WTC11 (cell line): ENCODE results near the gene LAMP2. TPM values are rescaled to one million over a fixed set of nuclear protein-coding genes. Genes with fewer than 3 reads are reported as not detected.

Source experiments
- ATAC-seq: fragments of 200-7000 bp; cut with Tn5 transposase; 2 replicates; pipeline ENCODE4 v1.10.0; 2021; ENCODE audit warnings: mild to moderate bottlenecking, moderate library complexity
- CTCF ChIA-PET: fragments of 300-600 bp; sonication (Branson Sonifier 250); formaldehyde crosslinking; loops from one replicate; lab custom pipeline; 2021; ENCODE audit warnings: antibody characterized with exemption; lab: Charles Lee
- POLR2A ChIA-PET: fragments of 350-600 bp; sonication (Branson Sonifier 250); formaldehyde crosslinking; loops from one replicate; lab custom pipeline; 2021; ENCODE audit warnings: antibody characterized with exemption; lab: Charles Lee
- DNase-seq: peaks from one replicate; pipeline ENCODE4 v3.0.0; 2021; ENCODE audit warnings: low spot score
- H3K27ac Mint-ChIP-seq: 2 replicates; pipeline ENCODE4 v1.8.0; 2021; ENCODE audit warnings: mixed read lengths
- H3K27me3 Mint-ChIP-seq: 2 replicates; pipeline ENCODE4 v1.8.0; 2021; ENCODE audit warnings: low read depth, mild to moderate bottlenecking, moderate library complexity, mixed read lengths
- H3K36me3 Mint-ChIP-seq: 2 replicates; pipeline ENCODE4 v1.8.0; 2021; ENCODE audit warnings: mixed read lengths
- H3K4me1 Mint-ChIP-seq: 2 replicates; pipeline ENCODE4 v1.8.0; 2022; ENCODE audit warnings: mixed read lengths
- H3K4me3 Mint-ChIP-seq: 2 replicates; pipeline ENCODE4 v1.8.0; 2021; ENCODE audit warnings: mild to moderate bottlenecking, moderate library complexity, mixed read lengths
- H3K9me3 Mint-ChIP-seq: 2 replicates; pipeline ENCODE4 v1.8.0; 2021; ENCODE audit warnings: mixed read lengths
- FOXP1 ChIP-seq: sonication (generic); formaldehyde crosslinking; IDR thresholded peaks from 2 replicates; pipeline ENCODE4 v1.8.0; 2022; ENCODE audit warnings: missing genetic modification reagents, mild to moderate bottlenecking, moderate library complexity, borderline replicate concordance
- GABPB1 ChIP-seq: sonication (generic); formaldehyde crosslinking; IDR thresholded peaks from 2 replicates; pipeline ENCODE4 v1.8.1; 2023; ENCODE audit warnings: mild to moderate bottlenecking, missing genetic modification reagents
- HMGA2 ChIP-seq: fragments of 250-450 bp; sonication (Bioruptor Pico); IDR thresholded peaks from 2 replicates; pipeline ENCODE4 v1.4.0; 2021; ENCODE audit warnings: mild to moderate bottlenecking, moderate library complexity
- IRF2 ChIP-seq: sonication (generic); formaldehyde crosslinking; IDR thresholded peaks from 2 replicates; pipeline ENCODE4 v1.8.0; 2022; ENCODE audit warnings: low read depth, missing genetic modification reagents, borderline replicate concordance
- NFATC4 ChIP-seq: fragments of 250-450 bp; sonication (Bioruptor Pico); IDR thresholded peaks from 2 replicates; pipeline ENCODE4 v1.9.0; 2021; ENCODE audit warnings: mild to moderate bottlenecking
- NFYB ChIP-seq: sonication (generic); formaldehyde crosslinking; conservative IDR thresholded peaks from 2 replicates; pipeline ENCODE4 v1.8.0; 2022; ENCODE audit warnings: low read depth, missing genetic modification reagents
- PREB ChIP-seq: sonication (generic); formaldehyde crosslinking; IDR thresholded peaks from 2 replicates; pipeline ENCODE4 v1.8.1; 2022; ENCODE audit warnings: mild to moderate bottlenecking, missing genetic modification reagents, moderate library complexity, borderline replicate concordance
- RORB ChIP-seq: fragments of 250-450 bp; sonication (Bioruptor Pico); IDR thresholded peaks from 2 replicates; pipeline ENCODE4 v1.9.0; 2021; ENCODE audit warnings: mild to moderate bottlenecking
- SP1 ChIP-seq: sonication (generic); formaldehyde crosslinking; conservative IDR thresholded peaks from 2 replicates; pipeline ENCODE4 v1.8.1; 2022; ENCODE audit warnings: missing genetic modification reagents
- STAT6 ChIP-seq: sonication (generic); formaldehyde crosslinking; conservative IDR thresholded peaks from 2 replicates; pipeline ENCODE4 v1.8.1; 2023; ENCODE audit warnings: mild to moderate bottlenecking, low read depth, missing genetic modification reagents, moderate library complexity
- USF1 ChIP-seq: sonication (generic); formaldehyde crosslinking; IDR thresholded peaks from 2 replicates; pipeline ENCODE4 v1.8.0; 2022; ENCODE audit warnings: mild to moderate bottlenecking, missing genetic modification reagents
- ZNF138 ChIP-seq: sonication (generic); formaldehyde crosslinking; conservative IDR thresholded peaks from 2 replicates; pipeline ENCODE4 v1.8.1; 2022; ENCODE audit warnings: mild to moderate bottlenecking, moderate library complexity, missing genetic modification reagents
- ZNF232 ChIP-seq: sonication (generic); formaldehyde crosslinking; IDR thresholded peaks from 2 replicates; pipeline ENCODE4 v1.8.0; 2022; ENCODE audit warnings: mild to moderate bottlenecking, missing genetic modification reagents
- total RNA-seq: library from RNA; stranded (reverse); gene quantifications from 3 replicates; pipeline ENCODE4 v1.2.3, GENCODE V29; 2021
- TF ChIP-seq, protein P1 (sequence below): sonication (generic); formaldehyde crosslinking; IDR thresholded peaks from 2 replicates; pipeline ENCODE4 v1.8.1; 2022; ENCODE audit warnings: low read depth, mild to moderate bottlenecking, moderate library complexity, missing genetic modification reagents, borderline replicate concordance
- TF ChIP-seq, protein P2 (sequence below): sonication (generic); formaldehyde crosslinking; IDR thresholded peaks from 2 replicates; pipeline ENCODE4 v1.8.0; 2023; ENCODE audit warnings: missing genetic modification reagents
- TF ChIP-seq, protein P3 (sequence below): fragments of 250-450 bp; sonication (Bioruptor Pico); IDR thresholded peaks from 2 replicates; pipeline ENCODE4 v1.9.0; 2021; ENCODE audit warnings: mild to moderate bottlenecking, borderline replicate concordance

LAMP2 gene
- total RNA-seq, 1 experiment from 2014 or later = 28.8 TPM

GRCh38 chrX:120512627-120513026 lies 43.5 kb upstream of the LAMP2 start:
- H3K4me1 Mint-ChIP-seq = peaks cover 10% of the 10 kb centered on the region
- H3K27me3 Mint-ChIP-seq = no peaks in the 10 kb centered on the region
- ATAC-seq = no peak
- no peak overlapping the region for H3K27ac Mint-ChIP-seq
- no peak overlapping the region for H3K4me3 Mint-ChIP-seq
- no peaks in the 10 kb centered on the region for H3K9me3 Mint-ChIP-seq
- POLR2A ChIA-PET = no interaction called here
- no peak for DNase-seq
- no peaks in the 10 kb centered on the region for H3K36me3 Mint-ChIP-seq
- CTCF ChIA-PET = no interaction called here
- no peak for TF ChIP-seq FOXP1 (CRISPR knock-in tag)

DNA sequence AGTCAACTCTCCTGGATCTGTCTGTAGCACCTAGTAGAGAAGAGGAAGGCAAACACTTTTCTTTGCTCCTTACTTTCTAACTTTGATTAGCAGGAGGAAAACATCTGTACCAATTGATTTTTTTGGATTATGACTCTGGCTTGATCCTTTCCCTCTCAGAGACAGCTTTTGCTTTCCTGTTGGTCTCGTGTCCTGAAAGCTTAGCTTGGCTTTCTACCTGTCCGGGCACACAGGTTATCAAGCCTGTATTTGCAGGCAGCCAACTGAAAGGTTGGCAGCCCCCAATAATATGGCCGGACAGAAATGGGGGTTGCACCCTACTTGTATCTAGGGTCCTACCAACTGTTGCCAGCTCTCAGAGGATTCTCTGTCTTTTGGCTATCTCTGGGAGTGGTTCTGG lies 43.1 kb upstream of the LAMP2 start:
- H3K36me3 Mint-ChIP-seq = no peaks in the 10 kb centered on the region
- no peak overlapping the region for H3K4me3 Mint-ChIP-seq
- no peak for DNase-seq
- ATAC-seq = no peak
- TF ChIP-seq NFYB (CRISPR knock-in tag) (no peak), RORB (CRISPR knock-in tag) (no peak), STAT6 (no peak), USF1 (CRISPR knock-in tag) (no peak), HMGA2 (CRISPR knock-in tag) (no peak)
- TF ChIP-seq, protein P1, sequence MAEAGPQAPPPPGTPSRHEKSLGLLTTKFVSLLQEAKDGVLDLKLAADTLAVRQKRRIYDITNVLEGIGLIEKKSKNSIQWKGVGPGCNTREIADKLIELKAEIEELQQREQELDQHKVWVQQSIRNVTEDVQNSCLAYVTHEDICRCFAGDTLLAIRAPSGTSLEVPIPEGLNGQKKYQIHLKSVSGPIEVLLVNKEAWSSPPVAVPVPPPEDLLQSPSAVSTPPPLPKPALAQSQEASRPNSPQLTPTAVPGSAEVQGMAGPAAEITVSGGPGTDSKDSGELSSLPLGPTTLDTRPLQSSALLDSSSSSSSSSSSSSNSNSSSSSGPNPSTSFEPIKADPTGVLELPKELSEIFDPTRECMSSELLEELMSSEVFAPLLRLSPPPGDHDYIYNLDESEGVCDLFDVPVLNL (CRISPR knock-in tag) = no peak
- TF ChIP-seq, protein P2, sequence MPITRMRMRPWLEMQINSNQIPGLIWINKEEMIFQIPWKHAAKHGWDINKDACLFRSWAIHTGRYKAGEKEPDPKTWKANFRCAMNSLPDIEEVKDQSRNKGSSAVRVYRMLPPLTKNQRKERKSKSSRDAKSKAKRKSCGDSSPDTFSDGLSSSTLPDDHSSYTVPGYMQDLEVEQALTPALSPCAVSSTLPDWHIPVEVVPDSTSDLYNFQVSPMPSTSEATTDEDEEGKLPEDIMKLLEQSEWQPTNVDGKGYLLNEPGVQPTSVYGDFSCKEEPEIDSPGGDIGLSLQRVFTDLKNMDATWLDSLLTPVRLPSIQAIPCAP (CRISPR knock-in tag) = no peak
- H3K27ac Mint-ChIP-seq = no peak overlapping the region
- peaks cover 10% of the 10 kb centered on the region for H3K4me1 Mint-ChIP-seq
- POLR2A ChIA-PET = no interaction called here
- CTCF ChIA-PET = no interaction called here
- no peaks in the 10 kb centered on the region for H3K27me3 Mint-ChIP-seq
- H3K9me3 Mint-ChIP-seq = no peaks in the 10 kb centered on the region

GRCh38 chrX:120504569-120504968 lies 35.5 kb upstream of the LAMP2 start:
- H3K27ac Mint-ChIP-seq = no peak overlapping the region
- H3K4me3 Mint-ChIP-seq = no peak overlapping the region
- H3K27me3 Mint-ChIP-seq = no peaks in the 10 kb centered on the region; the same call in 1 of the 2 replicates
- no peaks in the 10 kb centered on the region for H3K4me1 Mint-ChIP-seq
- ATAC-seq = no peak
- H3K36me3 Mint-ChIP-seq = no peaks in the 10 kb centered on the region
- H3K9me3 Mint-ChIP-seq = no peaks in the 10 kb centered on the region
- no peak for DNase-seq
- CTCF ChIA-PET = no interaction called here
- POLR2A ChIA-PET = no interaction called here
- TF ChIP-seq PREB (CRISPR knock-in tag) (no peak), STAT6 (no peak), NFATC4 (CRISPR knock-in tag) (no peak), ZNF232 (CRISPR knock-in tag) (no peak), SP1 (no peak), IRF2 (CRISPR knock-in tag) (no peak), GABPB1 (CRISPR knock-in tag) (no peak), ZNF138 (CRISPR knock-in tag) (no peak)
- TF ChIP-seq, protein P3, sequence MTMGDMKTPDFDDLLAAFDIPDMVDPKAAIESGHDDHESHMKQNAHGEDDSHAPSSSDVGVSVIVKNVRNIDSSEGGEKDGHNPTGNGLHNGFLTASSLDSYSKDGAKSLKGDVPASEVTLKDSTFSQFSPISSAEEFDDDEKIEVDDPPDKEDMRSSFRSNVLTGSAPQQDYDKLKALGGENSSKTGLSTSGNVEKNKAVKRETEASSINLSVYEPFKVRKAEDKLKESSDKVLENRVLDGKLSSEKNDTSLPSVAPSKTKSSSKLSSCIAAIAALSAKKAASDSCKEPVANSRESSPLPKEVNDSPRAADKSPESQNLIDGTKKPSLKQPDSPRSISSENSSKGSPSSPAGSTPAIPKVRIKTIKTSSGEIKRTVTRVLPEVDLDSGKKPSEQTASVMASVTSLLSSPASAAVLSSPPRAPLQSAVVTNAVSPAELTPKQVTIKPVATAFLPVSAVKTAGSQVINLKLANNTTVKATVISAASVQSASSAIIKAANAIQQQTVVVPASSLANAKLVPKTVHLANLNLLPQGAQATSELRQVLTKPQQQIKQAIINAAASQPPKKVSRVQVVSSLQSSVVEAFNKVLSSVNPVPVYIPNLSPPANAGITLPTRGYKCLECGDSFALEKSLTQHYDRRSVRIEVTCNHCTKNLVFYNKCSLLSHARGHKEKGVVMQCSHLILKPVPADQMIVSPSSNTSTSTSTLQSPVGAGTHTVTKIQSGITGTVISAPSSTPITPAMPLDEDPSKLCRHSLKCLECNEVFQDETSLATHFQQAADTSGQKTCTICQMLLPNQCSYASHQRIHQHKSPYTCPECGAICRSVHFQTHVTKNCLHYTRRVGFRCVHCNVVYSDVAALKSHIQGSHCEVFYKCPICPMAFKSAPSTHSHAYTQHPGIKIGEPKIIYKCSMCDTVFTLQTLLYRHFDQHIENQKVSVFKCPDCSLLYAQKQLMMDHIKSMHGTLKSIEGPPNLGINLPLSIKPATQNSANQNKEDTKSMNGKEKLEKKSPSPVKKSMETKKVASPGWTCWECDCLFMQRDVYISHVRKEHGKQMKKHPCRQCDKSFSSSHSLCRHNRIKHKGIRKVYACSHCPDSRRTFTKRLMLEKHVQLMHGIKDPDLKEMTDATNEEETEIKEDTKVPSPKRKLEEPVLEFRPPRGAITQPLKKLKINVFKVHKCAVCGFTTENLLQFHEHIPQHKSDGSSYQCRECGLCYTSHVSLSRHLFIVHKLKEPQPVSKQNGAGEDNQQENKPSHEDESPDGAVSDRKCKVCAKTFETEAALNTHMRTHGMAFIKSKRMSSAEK = no peak
- TF ChIP-seq, protein P1 (CRISPR knock-in tag) = no peak
